Measurements from ENCODE around the gene CCL28. TPM values are rescaled to one million over a fixed set of nuclear protein-coding genes. Genes with fewer than 3 reads are reported as not detected.

CCL28 gene
- total and polyA plus RNA-seq, 10 of the 15 experiments (the other 5 are each of a cell fraction or from before 2014, with no cell fraction given), result 1.5 to 7.5 (median 4.4) TPM

- Histone ChIP-seq H3K27ac (ENCODE audit: control insufficient read depth, insufficient read depth) (no peak overlapping the region), H3K4me2 (ENCODE audit: control insufficient read depth, insufficient read depth) (no peak overlapping the region), H3K4me3 (no peak overlapping the region), H4K20me1 (ENCODE audit: control insufficient read depth, insufficient read depth) (no peaks in the 10 kb centered on the region), H3K27me3 (replicated peaks in 1 of 2; ENCODE audit: control insufficient read depth in 2 of 2, insufficient read depth in 2 of 2, low read length in 1 of 2) (no peaks in the 10 kb centered on the region; a peak in 1 of 4 replicates), H3K9me3 (replicated peaks; ENCODE audit: control insufficient read depth, insufficient read depth, low read length) (no peaks in the 10 kb centered on the region; the same call in 2 of the 3 replicates), H3K4me1 (ENCODE audit: control insufficient read depth, insufficient read depth, low read length) (no peaks in the 10 kb centered on the region), H2AFZ (ENCODE audit: control insufficient read depth, low read depth, low read length) (no peak overlapping the region), H3K79me2 (ENCODE audit: control insufficient read depth, insufficient read depth, low read length) (no peaks in the 10 kb centered on the region), H3K9ac (ENCODE audit: control insufficient read depth, insufficient read depth, low read length) (no peak overlapping the region), H3K36me3 (ENCODE audit: control insufficient read depth in 2 of 2, insufficient read depth in 2 of 2, low read length in 1 of 2) (no peaks in the 10 kb centered on the region)
- no TSS peak for BruUV-seq (replicated peaks)
- DNase-seq (ENCODE audit: low read depth, low spot score) (no peak), FAIRE-seq (no peak), ATAC-seq (no peak)
- ChIA-PET RAD21 (ENCODE audit: unreplicated experiment) (interaction anchor here (1.2 kb wide), 1 partner anchor 11 kb away, joined by 3 read pairs; no protein-coding TSS in a partner anchor), SMC1A (ENCODE audit: uncharacterized antibody, unreplicated experiment) (no interaction called here), POLR2A (no interaction called here), CTCF (interaction anchor here (1.4 kb wide), 1 partner anchor 13 kb away, joined by 3 read pairs; no protein-coding TSS in a partner anchor)
- 33% methylated on average over 3 of the region's 3 CpGs for WGBS (ENCODE audit: insufficient coverage, insufficient replicate concordance, low lambda C conversion rate, missing lambda C conversion rate)
- in situ Hi-C loops (cut with MboI), result no loop called here
- intact Hi-C loops (cut with micrococcal nuclease; ENCODE audit: unreplicated experiment), result no loop called here
- TF ChIP-seq, protein P1, sequence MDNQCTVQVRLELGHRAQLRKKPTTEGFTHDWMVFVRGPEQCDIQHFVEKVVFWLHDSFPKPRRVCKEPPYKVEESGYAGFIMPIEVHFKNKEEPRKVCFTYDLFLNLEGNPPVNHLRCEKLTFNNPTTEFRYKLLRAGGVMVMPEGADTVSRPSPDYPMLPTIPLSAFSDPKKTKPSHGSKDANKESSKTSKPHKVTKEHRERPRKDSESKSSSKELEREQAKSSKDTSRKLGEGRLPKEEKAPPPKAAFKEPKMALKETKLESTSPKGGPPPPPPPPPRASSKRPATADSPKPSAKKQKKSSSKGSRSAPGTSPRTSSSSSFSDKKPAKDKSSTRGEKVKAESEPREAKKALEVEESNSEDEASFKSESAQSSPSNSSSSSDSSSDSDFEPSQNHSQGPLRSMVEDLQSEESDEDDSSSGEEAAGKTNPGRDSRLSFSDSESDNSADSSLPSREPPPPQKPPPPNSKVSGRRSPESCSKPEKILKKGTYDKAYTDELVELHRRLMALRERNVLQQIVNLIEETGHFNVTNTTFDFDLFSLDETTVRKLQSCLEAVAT (IDR thresholded peaks at IDR 0.05), result no peak
- TF ChIP-seq PAX8 (IDR thresholded peaks at IDR 0.05) (no peak), MEF2B (IDR thresholded peaks at IDR 0.05; ENCODE audit: partially characterized antibody, poor library complexity, severe bottlenecking) (no peak), PML (IDR thresholded peaks at IDR 0.05; ENCODE audit: low read length) (no peak), BHLHE40 (IDR thresholded peaks at IDR 0.05; ENCODE audit: borderline replicate concordance in 1 of 2, low read depth in 2 of 2, low read length in 1 of 2) (no peak), WRNIP1 (IDR thresholded peaks at IDR 0.05; ENCODE audit: borderline replicate concordance, low read depth, low read length) (no peak), RAD21 (IDR thresholded peaks at IDR 0.05; ENCODE audit: insufficient read depth, low read depth, low read length) (no peak), GABPA (IDR thresholded peaks at IDR 0.05; ENCODE audit: low read depth) (no peak)
These were observed 60.1 kb downstream of the CCL28 start for GRCh38 chr5:43352131-43352530.
